ENCODE measurements around the gene DNAH2.

DNAH2 gene

GRCh38 chr17:7839190-7839875 is 121.8 kb downstream of the DNAH2 start:
- no peak for DNase-seq (ENCODE audit: low read depth)

GRCh38 chr17:7839876-7840261 is 122.3 kb downstream of the DNAH2 start:
- no peak for DNase-seq (ENCODE audit: low read depth)

- no peak for DNase-seq (ENCODE audit: low read depth)
Measured at GRCh38 chr17:7840441-7840840, 122.9 kb downstream of the DNAH2 start.

- no peak for DNase-seq (ENCODE audit: low read depth)
Measured at GRCh38 chr17:7840875-7841274, 123.3 kb downstream of the DNAH2 start.

- peak; percentile 92 for DNase-seq (ENCODE audit: low read depth)
Measured at GRCh38 chr17:7841396-7841914, 123.9 kb downstream of the DNAH2 start.

- peak; percentile 80 for DNase-seq (ENCODE audit: low read depth)
Measured at GRCh38 chr17:7841915-7842379, 124.4 kb downstream of the DNAH2 start.

GRCh38 chr17:7842380-7843256 is 125.1 kb downstream of the DNAH2 start:
- DNase-seq (ENCODE audit: low read depth), result peak; percentile 92

GRCh38 chr17:7843257-7843535 is 125.7 kb downstream of the DNAH2 start:
- no peak for DNase-seq (ENCODE audit: low read depth)

- DNase-seq (ENCODE audit: low read depth), result peak; percentile 83
Measured at GRCh38 chr17:7843536-7844291, 126.2 kb downstream of the DNAH2 start.

GRCh38 chr17:7844292-7845154 is 127.0 kb downstream of the DNAH2 start:
- peak; percentile 82 for DNase-seq (ENCODE audit: low read depth)

GRCh38 chr17:7845359-7846062 is 128.0 kb downstream of the DNAH2 start:
- no peak for DNase-seq (ENCODE audit: low read depth)

- no peak for DNase-seq (ENCODE audit: low read depth)
Measured at GRCh38 chr17:7846063-7846735, 128.7 kb downstream of the DNAH2 start.

GRCh38 chr17:7846765-7847661 is 129.5 kb downstream of the DNAH2 start:
- no peak for DNase-seq (ENCODE audit: low read depth)

GRCh38 chr17:7848131-7848579 is 130.6 kb downstream of the DNAH2 start:
- no peak for DNase-seq (ENCODE audit: low read depth)

- DNase-seq (ENCODE audit: low read depth), result no peak
Measured at GRCh38 chr17:7848739-7849129, 131.2 kb downstream of the DNAH2 start.

GRCh38 chr17:7849130-7849750 is 131.7 kb downstream of the DNAH2 start:
- no peak for DNase-seq (ENCODE audit: low read depth)

GRCh38 chr17:7849751-7850504 is 132.4 kb downstream of the DNAH2 start:
- DNase-seq (ENCODE audit: low read depth), result no peak
